Posterior cingulate gyrus (tissue), 11 donors: Measurements from ENCODE around the gene CELF2.

ENCODE experiments used
- DNase-seq, 10 donors: peaks; one replicate each; pipeline versions ENCODE4 v3.0.0 to v3.0.0-alpha.2; 2020 to 2021; ENCODE audit warnings: mixed read lengths in 3 of 10
- intact Hi-C: fragments of 100-400 bp; cut with DNase I; formaldehyde crosslinking; loops from one replicate; pipeline ENCODE4 v1.15.1; 2023

CELF2 gene

GRCh38 chr10:11255156-11255555, 237.5 kb downstream of the CELF2 start:
- intact Hi-C loops, result no loop called here
- DNase-seq, result peak in 1 of 10 donors; percentile 84

- intact Hi-C loops, result no loop called here
- DNase-seq, result no peak
Observed at GRCh38 chr10:11255796-11256444, 238.2 kb downstream of the CELF2 start.

- intact Hi-C loops, result no loop called here
- no peak for DNase-seq
Observed at GRCh38 chr10:11256896-11257295, 239.2 kb downstream of the CELF2 start.

- no peak for DNase-seq
- intact Hi-C loops, result no loop called here
Observed at GRCh38 chr10:11257440-11258090, 239.9 kb downstream of the CELF2 start.

- DNase-seq, result no peak
- intact Hi-C loops, result no loop called here
Observed at GRCh38 chr10:11260170-11260569, 242.5 kb downstream of the CELF2 start.

GRCh38 chr10:11261143-11261542, 243.5 kb downstream of the CELF2 start:
- intact Hi-C loops, result no loop called here
- DNase-seq, result no peak

- intact Hi-C loops, result no loop called here
- DNase-seq, result no peak
Observed at GRCh38 chr10:11261687-11262493, 244.2 kb downstream of the CELF2 start.

- DNase-seq, result no peak
- intact Hi-C loops, result no loop called here
Observed at GRCh38 chr10:11262494-11263345, 245.0 kb downstream of the CELF2 start.

GRCh38 chr10:11263767-11264166, 246.1 kb downstream of the CELF2 start:
- intact Hi-C loops, result no loop called here
- no peak for DNase-seq

- no peak for DNase-seq
- intact Hi-C loops, result no loop called here
Observed at GRCh38 chr10:11264296-11265048, 246.8 kb downstream of the CELF2 start.

GRCh38 chr10:11265484-11265883, 247.8 kb downstream of the CELF2 start:
- intact Hi-C loops, result no loop called here

GRCh38 chr10:11266426-11266825, 248.8 kb downstream of the CELF2 start:
- no peak for DNase-seq
- intact Hi-C loops, result no loop called here

More at GRCh38 chr10:11265484-11265883, 247.8 kb downstream of the CELF2 start:
- DNase-seq, result no peak

GRCh38 chr10:11270135-11270857, 252.6 kb downstream of the CELF2 start:
- intact Hi-C loops, result no loop called here
- DNase-seq, result peak; percentile 51 to 96 (median 74)

- intact Hi-C loops, result no loop called here
- no peak for DNase-seq
Observed at GRCh38 chr10:11270858-11271179, 253.1 kb downstream of the CELF2 start.

GRCh38 chr10:11272915-11273389, 255.3 kb downstream of the CELF2 start:
- intact Hi-C loops, result no loop called here
- DNase-seq, result no peak

- DNase-seq, result no peak
- intact Hi-C loops, result no loop called here
Observed at GRCh38 chr10:11274452-11274851, 256.8 kb downstream of the CELF2 start.

- intact Hi-C loops, result no loop called here
- DNase-seq, result no peak
Observed at GRCh38 chr10:11275651-11276050, 258.0 kb downstream of the CELF2 start.

GRCh38 chr10:11276449-11276990, 258.8 kb downstream of the CELF2 start:
- DNase-seq, result no peak
- intact Hi-C loops, result no loop called here

- DNase-seq, result peak in 1 of 10 donors; percentile 43
Observed at GRCh38 chr10:11279314-11279713, 261.6 kb downstream of the CELF2 start.

More at GRCh38 chr10:11279314-11279713, 261.6 kb downstream of the CELF2 start:
- intact Hi-C loops, result no loop called here
